ENCODE results near the gene FER. TPM values are rescaled to one million over a fixed set of nuclear protein-coding genes. Genes with fewer than 3 reads are reported as not detected.

The FER gene
- polyA plus RNA-seq, 1 donor from 2014 or later = 8.5 TPM

DNA sequence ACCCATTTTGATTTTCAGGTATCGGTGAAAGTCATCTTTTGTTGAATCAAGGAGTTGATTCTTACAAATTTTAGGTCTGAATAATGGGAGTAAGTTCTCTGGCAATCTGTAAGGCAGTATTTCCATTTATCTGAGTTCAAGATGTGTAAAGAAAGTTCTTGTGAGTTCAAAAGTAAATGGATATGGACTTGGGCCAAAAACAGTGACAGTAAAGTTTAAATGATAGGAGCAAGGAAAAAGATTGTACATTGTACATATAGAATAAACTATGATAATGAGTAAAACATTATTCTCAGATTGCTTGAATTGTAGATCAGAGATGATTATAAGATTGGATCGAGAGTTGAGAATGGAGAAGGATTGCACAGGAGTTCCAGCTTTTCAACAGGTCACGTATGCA, 332.8 kb downstream of the FER start:
- Histone ChIP-seq H3K27ac (ENCODE audit: low read length) (no peak overlapping the region), H3K79me2 (replicated peaks; ENCODE audit: insufficient read depth, low read length) (no peaks in the 10 kb centered on the region), H3F3A (ENCODE audit: insufficient read depth, low read length, poor library complexity, severe bottlenecking) (no peaks in the 10 kb centered on the region), H4K20me1 (ENCODE audit: insufficient read depth) (no peaks in the 10 kb centered on the region), H3K36me3 (ENCODE audit: insufficient read depth, low read length) (no peaks in the 10 kb centered on the region), H3K4me3 (ENCODE audit: low read length) (no peak overlapping the region), H3K9me2 (ENCODE audit: insufficient read depth, low read length) (no peaks in the 10 kb centered on the region), H3K9ac (ENCODE audit: low read length) (no peak overlapping the region), H3K9me3 (ENCODE audit: low read length) (no peaks in the 10 kb centered on the region), H3K4me2 (ENCODE audit: low read length) (no peak overlapping the region), H3K27me3 (ENCODE audit: insufficient read depth, low read depth, low read length) (no peaks in the 10 kb centered on the region), H2AFZ (ENCODE audit: low read depth, low read length) (no peak overlapping the region)
- TF ChIP-seq MXI1 (conservative IDR thresholded peaks at IDR 0.05; ENCODE audit: poor library complexity, severe bottlenecking) (no peak), EZH2 (IDR thresholded peaks at IDR 0.05; ENCODE audit: borderline replicate concordance, insufficient read depth, low read length, poor library complexity, severe bottlenecking) (no peak), TAF1 (IDR thresholded peaks at IDR 0.05; ENCODE audit: low read depth) (no peak), REST (IDR thresholded peaks at IDR 0.05; ENCODE audit: borderline replicate concordance) (no peak), POLR2AphosphoS5 (IDR thresholded peaks at IDR 0.05) (no peak), RAD21 (conservative IDR thresholded peaks at IDR 0.05) (no peak), CTCF (IDR thresholded peaks at IDR 0.05; ENCODE audit: poor library complexity, severe bottlenecking) (no peak), SMC3 (conservative IDR thresholded peaks at IDR 0.05; ENCODE audit: poor library complexity) (no peak), EP300 (conservative IDR thresholded peaks at IDR 0.05; ENCODE audit: poor library complexity, severe bottlenecking) (no peak)

DNA sequence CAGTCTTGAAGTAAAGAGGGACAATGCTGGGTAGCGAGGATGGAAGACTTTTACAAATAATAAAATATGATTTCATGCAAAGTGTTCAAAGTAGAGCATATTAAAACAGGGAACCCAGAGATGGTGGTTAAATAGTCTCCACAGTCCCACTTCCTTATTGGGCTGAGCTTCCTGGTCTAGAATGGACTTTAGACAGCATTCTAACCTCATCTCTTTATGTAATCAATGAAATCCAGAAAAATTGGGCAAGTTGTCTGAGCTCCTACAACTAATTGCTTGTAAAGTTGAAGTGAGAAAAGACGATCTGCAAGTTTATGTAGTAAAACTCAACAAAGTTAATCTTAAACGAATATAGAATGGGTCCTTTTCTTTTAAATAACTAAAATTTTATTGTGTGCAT, 333.2 kb downstream of the FER start:
- H3K9me3 ChIP-seq (ENCODE audit: low read length) = no peaks in the 10 kb centered on the region
- H2AFZ ChIP-seq (ENCODE audit: low read depth, low read length) = no peak overlapping the region
- no peaks in the 10 kb centered on the region for H3K27me3 ChIP-seq (ENCODE audit: insufficient read depth, low read depth, low read length)
- no peak overlapping the region for H3K4me2 ChIP-seq (ENCODE audit: low read length)
- H3K27ac ChIP-seq (ENCODE audit: low read length) = no peak overlapping the region
- no peaks in the 10 kb centered on the region for H3F3A ChIP-seq (ENCODE audit: insufficient read depth, low read length, poor library complexity, severe bottlenecking)
- H3K36me3 ChIP-seq (ENCODE audit: insufficient read depth, low read length) = no peaks in the 10 kb centered on the region
- TF ChIP-seq REST (IDR thresholded peaks at IDR 0.05; ENCODE audit: borderline replicate concordance) = no peak
- TF ChIP-seq SMC3 (conservative IDR thresholded peaks at IDR 0.05; ENCODE audit: poor library complexity) = no peak
- no peak for TF ChIP-seq MXI1 (conservative IDR thresholded peaks at IDR 0.05; ENCODE audit: poor library complexity, severe bottlenecking)
- no peak for TF ChIP-seq EZH2 (IDR thresholded peaks at IDR 0.05; ENCODE audit: borderline replicate concordance, insufficient read depth, low read length, poor library complexity, severe bottlenecking)
- TF ChIP-seq CTCF (IDR thresholded peaks at IDR 0.05; ENCODE audit: poor library complexity, severe bottlenecking) = no peak
- no peak for TF ChIP-seq TAF1 (IDR thresholded peaks at IDR 0.05; ENCODE audit: low read depth)
- no peak for TF ChIP-seq POLR2AphosphoS5 (IDR thresholded peaks at IDR 0.05)
- TF ChIP-seq EP300 (conservative IDR thresholded peaks at IDR 0.05; ENCODE audit: poor library complexity, severe bottlenecking) = no peak
- TF ChIP-seq RAD21 (conservative IDR thresholded peaks at IDR 0.05) = no peak
- H4K20me1 ChIP-seq (ENCODE audit: insufficient read depth) = no peaks in the 10 kb centered on the region
- no peaks in the 10 kb centered on the region for H3K79me2 ChIP-seq (replicated peaks; ENCODE audit: insufficient read depth, low read length)
- no peak overlapping the region for H3K9ac ChIP-seq (ENCODE audit: low read length)
- no peak overlapping the region for H3K4me3 ChIP-seq (ENCODE audit: low read length)
- H3K9me2 ChIP-seq (ENCODE audit: insufficient read depth, low read length) = no peaks in the 10 kb centered on the region
